OCI-LY3 (cell line): ENCODE measurements around the gene TNS4.

Source experiments
- CTCF ChIP-seq: fragments of 200-600, 300-600 bp; sonication (generic); IDR thresholded peaks from 2 replicates; pipeline ENCODE4 v1.5.1; 2014; ENCODE audit warnings: antibody characterized with exemption, low read length, low read depth
- EZH2phosphoT487 ChIP-seq: fragments of 200-600 bp; shearing (Covaris generic); IDR thresholded peaks from 2 replicates; pipeline ENCODE4 v1.6.1; 2018; ENCODE audit warnings: antibody characterized with exemption, mixed run types, low read depth

- TF ChIP-seq EZH2phosphoT487 (no peak), CTCF (no peak)
Observed at GRCh38 chr17:40490289-40490853, 11.1 kb downstream of the TNS4 start.
